DOHH2 (cell line): ENCODE data around the gene PPP2R5A.

Source experiments
- H3F3A ChIP-seq: fragments of 200-600 bp; sonication (generic), shearing (Covaris generic); 2 replicates; pipeline ENCODE4 v1.6.0; 2016; ENCODE audit warnings: antibody characterized with exemption, mild to moderate bottlenecking; ENCODE audit not compliant: control insufficient read depth, insufficient read depth
- H3K27ac ChIP-seq: fragments of 200-600 bp; sonication (generic); 2 replicates; pipeline ENCODE4 v1.5.1; 2014; ENCODE audit warnings: low read depth, mild to moderate bottlenecking, low read length, moderate library complexity
- H3K27me3 ChIP-seq: fragments of 200-600 bp; sonication (generic); 2 replicates; pipeline ENCODE4 v1.6.1; 2014; ENCODE audit warnings: mild to moderate bottlenecking, low read length, mixed read lengths; ENCODE audit not compliant: control insufficient read depth
- H3K36me3 ChIP-seq: fragments of 200-600 bp; sonication (generic); 2 replicates; pipeline ENCODE4 v1.6.1; 2014; ENCODE audit warnings: mild to moderate bottlenecking, low read length, moderate library complexity, mixed read lengths; ENCODE audit not compliant: control insufficient read depth
- H3K4me1 ChIP-seq: fragments of 200-600 bp; sonication (generic); 2 replicates; pipeline ENCODE4 v1.6.1; 2014; ENCODE audit warnings: mild to moderate bottlenecking, low read length, mixed read lengths; ENCODE audit not compliant: control insufficient read depth
- H3K4me2 ChIP-seq: fragments of 200-600 bp; sonication (generic); 2 replicates; pipeline ENCODE4 v1.6.0; 2014; ENCODE audit warnings: mild to moderate bottlenecking, low read length, moderate library complexity
- H3K4me3 ChIP-seq: fragments of 200-600 bp; sonication (generic); 2 replicates; pipeline ENCODE4 v1.5.1; 2014; ENCODE audit warnings: mild to moderate bottlenecking, low read length, mixed read lengths
- H3K79me2 ChIP-seq: fragments of 200-600 bp; sonication (generic); 2 replicates; pipeline ENCODE4 v1.6.1; 2014; ENCODE audit warnings: mild to moderate bottlenecking, low read length, mixed read lengths; ENCODE audit not compliant: control insufficient read depth
- H3K9me2 ChIP-seq: fragments of 200-600 bp; sonication (generic); replicated peaks from 2 replicates; pipeline ENCODE4 v1.6.1; 2014; ENCODE audit warnings: mild to moderate bottlenecking, low read length, mixed read lengths; ENCODE audit not compliant: control insufficient read depth
- H3K9me3 ChIP-seq: fragments of 200-600 bp; sonication (generic); 2 replicates; pipeline ENCODE4 v1.6.1; 2014; ENCODE audit warnings: antibody characterized with exemption, low read length, mixed read lengths; ENCODE audit not compliant: control insufficient read depth, insufficient read depth
- H4K20me1 ChIP-seq: fragments of 200-600 bp; sonication (generic); 2 replicates; pipeline ENCODE4 v1.6.0; 2014; ENCODE audit warnings: low read depth, mild to moderate bottlenecking, antibody characterized with exemption, low read length, moderate library complexity; ENCODE audit not compliant: control insufficient read depth, insufficient read depth
- EZH2phosphoT487 ChIP-seq: fragments of 200-600 bp; sonication (generic); IDR thresholded peaks from 2 replicates; pipeline ENCODE4 v1.6.1; 2017; ENCODE audit warnings: borderline replicate concordance, mild to moderate bottlenecking, antibody characterized with exemption, low read length, moderate library complexity, mixed read lengths
- TF ChIP-seq, protein P1 (sequence below): fragments of 200-600 bp; sonication (generic); IDR thresholded peaks from one replicate; pipeline ENCODE4 v1.5.1; 2014; ENCODE audit warnings: antibody characterized with exemption, mild to moderate bottlenecking, low read depth, low read length; ENCODE audit not compliant: poor library complexity, severe bottlenecking

Gene PPP2R5A

DNA sequence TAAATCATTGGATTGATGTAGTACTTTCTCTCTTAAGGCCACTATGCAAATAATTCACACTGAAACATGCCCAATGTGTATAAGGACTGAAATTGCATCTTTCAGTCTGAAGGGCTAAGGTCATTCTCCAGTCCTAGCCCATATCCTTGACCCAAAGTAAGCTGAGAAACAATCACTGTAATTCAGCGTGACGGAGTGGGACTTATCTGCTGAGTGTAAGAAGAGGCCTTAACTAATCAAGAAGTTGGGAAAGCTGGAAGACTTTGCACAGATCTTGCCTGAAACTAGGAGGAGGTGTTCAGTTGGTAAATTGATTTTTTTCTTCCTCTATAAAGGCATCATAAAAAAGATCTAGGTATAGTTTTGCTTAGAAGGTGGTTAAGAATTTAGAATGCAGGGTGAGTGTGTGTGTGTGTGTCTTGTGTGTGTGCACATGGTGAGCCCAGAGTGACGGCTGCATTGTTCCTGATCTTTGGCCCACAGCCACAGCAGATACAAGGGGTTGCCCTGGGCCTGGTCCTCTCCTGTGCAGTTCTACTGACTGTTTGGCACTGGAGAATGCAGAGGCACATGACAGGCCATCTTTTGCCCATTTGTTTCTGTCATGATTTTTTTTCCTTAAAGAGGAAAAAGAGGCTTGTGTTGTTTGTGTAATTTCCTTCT lies 13.3 kb upstream of the PPP2R5A start:
- Histone ChIP-seq H3K9me3 (no peaks in the 10 kb centered on the region), H3K9me2 (no peaks in the 10 kb centered on the region), H3K4me2 (no peak overlapping the region), H3K4me3 (no peak overlapping the region), H3K4me1 (no peaks in the 10 kb centered on the region), H3K27ac (no peak overlapping the region), H3K79me2 (no peaks in the 10 kb centered on the region), H4K20me1 (no peaks in the 10 kb centered on the region), H3F3A (no peaks in the 10 kb centered on the region), H3K36me3 (no peaks in the 10 kb centered on the region), H3K27me3 (peaks cover 29% of the 10 kb centered on the region)
- no peak for TF ChIP-seq EZH2phosphoT487
- TF ChIP-seq, protein P1, sequence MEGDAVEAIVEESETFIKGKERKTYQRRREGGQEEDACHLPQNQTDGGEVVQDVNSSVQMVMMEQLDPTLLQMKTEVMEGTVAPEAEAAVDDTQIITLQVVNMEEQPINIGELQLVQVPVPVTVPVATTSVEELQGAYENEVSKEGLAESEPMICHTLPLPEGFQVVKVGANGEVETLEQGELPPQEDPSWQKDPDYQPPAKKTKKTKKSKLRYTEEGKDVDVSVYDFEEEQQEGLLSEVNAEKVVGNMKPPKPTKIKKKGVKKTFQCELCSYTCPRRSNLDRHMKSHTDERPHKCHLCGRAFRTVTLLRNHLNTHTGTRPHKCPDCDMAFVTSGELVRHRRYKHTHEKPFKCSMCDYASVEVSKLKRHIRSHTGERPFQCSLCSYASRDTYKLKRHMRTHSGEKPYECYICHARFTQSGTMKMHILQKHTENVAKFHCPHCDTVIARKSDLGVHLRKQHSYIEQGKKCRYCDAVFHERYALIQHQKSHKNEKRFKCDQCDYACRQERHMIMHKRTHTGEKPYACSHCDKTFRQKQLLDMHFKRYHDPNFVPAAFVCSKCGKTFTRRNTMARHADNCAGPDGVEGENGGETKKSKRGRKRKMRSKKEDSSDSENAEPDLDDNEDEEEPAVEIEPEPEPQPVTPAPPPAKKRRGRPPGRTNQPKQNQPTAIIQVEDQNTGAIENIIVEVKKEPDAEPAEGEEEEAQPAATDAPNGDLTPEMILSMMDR, result no peak

DNA sequence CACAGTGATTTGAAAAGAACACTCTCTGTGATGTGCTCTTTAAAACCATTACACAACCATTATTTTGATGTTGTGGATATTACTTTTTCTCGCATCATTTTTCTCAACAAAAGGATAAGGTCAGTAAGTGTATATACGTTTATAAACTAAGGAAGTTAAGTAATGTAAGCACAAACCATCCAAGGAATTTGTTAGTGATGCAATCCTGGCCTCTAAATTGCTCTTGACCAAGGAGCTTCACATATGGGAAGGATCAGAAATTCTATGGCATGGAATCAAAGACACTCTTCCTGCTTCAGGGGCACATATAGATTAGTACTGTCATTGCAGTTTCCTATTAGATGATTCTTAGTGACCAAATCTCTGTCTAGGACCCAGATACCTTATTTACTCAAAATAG lies 3.6 kb upstream of the PPP2R5A start:
- H3K79me2 ChIP-seq, result peaks cover 9% of the 10 kb centered on the region
- TF ChIP-seq, protein P1, result no peak
- TF ChIP-seq EZH2phosphoT487, result no peak
- no peaks in the 10 kb centered on the region for H3K27me3 ChIP-seq
- no peak overlapping the region for H3K4me3 ChIP-seq
- no peaks in the 10 kb centered on the region for H4K20me1 ChIP-seq
- peaks cover 7% of the 10 kb centered on the region; the same call in 1 of the 2 replicates for H3K36me3 ChIP-seq
- no peak overlapping the region for H3K4me2 ChIP-seq
- H3K4me1 ChIP-seq, result peaks cover 8% of the 10 kb centered on the region
- no peaks in the 10 kb centered on the region for H3K9me2 ChIP-seq
- H3F3A ChIP-seq, result no peaks in the 10 kb centered on the region
- no peaks in the 10 kb centered on the region for H3K9me3 ChIP-seq
- no peak overlapping the region for H3K27ac ChIP-seq

DNA sequence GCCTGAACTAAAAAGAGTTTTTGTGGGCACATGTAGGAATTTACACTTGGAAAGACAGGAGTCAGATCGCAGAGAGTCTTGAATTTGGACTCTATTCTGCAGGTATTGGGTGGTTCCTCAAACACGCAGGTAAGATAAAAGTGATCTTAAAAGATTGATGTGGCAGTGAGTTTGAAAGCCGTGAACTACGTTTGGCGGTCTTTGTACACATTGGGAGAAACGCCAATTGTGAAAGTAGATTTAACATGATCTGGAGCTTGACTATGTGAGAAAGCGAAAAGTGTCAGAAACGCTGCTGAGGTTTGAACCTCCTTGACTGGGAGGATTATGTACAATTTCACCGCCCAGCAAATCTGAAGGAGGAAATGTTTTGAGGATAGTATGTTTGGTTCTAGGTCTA lies 1.5 kb upstream of the PPP2R5A start:
- H3K27ac ChIP-seq, result no peak overlapping the region
- H3K4me3 ChIP-seq, result peak overlapping the region; percentile 83
- TF ChIP-seq EZH2phosphoT487, result no peak
- TF ChIP-seq, protein P1, result no peak
- peaks cover 20% of the 10 kb centered on the region for H3K4me1 ChIP-seq
- H3K4me2 ChIP-seq, result peak overlapping the region; percentile 94
- H4K20me1 ChIP-seq, result no peaks in the 10 kb centered on the region
- no peaks in the 10 kb centered on the region for H3F3A ChIP-seq
- H3K27me3 ChIP-seq, result no peaks in the 10 kb centered on the region
- no peaks in the 10 kb centered on the region for H3K9me2 ChIP-seq
- peaks cover 17% of the 10 kb centered on the region for H3K36me3 ChIP-seq
- no peaks in the 10 kb centered on the region for H3K9me3 ChIP-seq
- peaks cover 30% of the 10 kb centered on the region for H3K79me2 ChIP-seq
